Epithelial cell of proximal tubule (primary cell): ENCODE data around the gene RBM34. TPM values are rescaled to one million over a fixed set of nuclear protein-coding genes. Genes with fewer than 3 reads are reported as not detected.

Experiments used
- DNase-seq: peaks from one replicate; pipeline ENCODE4 v3.0.0-alpha.2; 2011; ENCODE audit warnings: low read depth
- H3K4me3 ChIP-seq: 2 replicates; pipeline ENCODE4 v1.5.1; 2011; ENCODE audit warnings: low read depth, mild to moderate bottlenecking, low read length
- CTCF ChIP-seq: conservative IDR thresholded peaks from 2 replicates; pipeline ENCODE4 v1.5.1; 2012; ENCODE audit warnings: low read depth, mild to moderate bottlenecking, low read length
- total RNA-seq: library from RNA; depleted of rRNA; stranded (reverse); fragments of >200 nt; gene quantifications from 2 replicates; pipeline ENCODE4 v1.2.3, GENCODE V29; 2015

Gene RBM34
- total RNA-seq, 1 donor from 2014 or later, result 87.2 TPM

DNA sequence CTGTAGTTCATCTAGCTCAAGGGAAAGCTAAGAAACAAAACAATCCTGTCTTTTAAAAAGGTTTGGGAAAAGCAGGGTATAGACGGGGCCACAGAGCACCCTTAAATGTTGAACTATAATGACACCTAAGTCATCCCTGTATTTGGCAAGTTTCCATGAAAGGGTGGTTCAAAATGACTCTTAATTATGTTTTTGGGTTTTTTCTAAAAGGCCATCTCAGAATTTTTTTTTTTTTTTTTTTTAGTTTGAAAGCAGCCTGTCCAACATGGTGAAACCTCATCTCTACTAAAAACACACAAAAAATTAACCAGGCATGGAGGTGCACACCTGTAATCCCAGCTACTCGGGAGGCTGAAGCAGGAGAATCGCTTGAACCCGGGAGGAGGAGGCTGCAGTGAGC lies 54.6 kb downstream of the RBM34 start:
- H3K4me3 ChIP-seq, result no peak overlapping the region
- DNase-seq, result no peak
- TF ChIP-seq CTCF, result no peak

DNA sequence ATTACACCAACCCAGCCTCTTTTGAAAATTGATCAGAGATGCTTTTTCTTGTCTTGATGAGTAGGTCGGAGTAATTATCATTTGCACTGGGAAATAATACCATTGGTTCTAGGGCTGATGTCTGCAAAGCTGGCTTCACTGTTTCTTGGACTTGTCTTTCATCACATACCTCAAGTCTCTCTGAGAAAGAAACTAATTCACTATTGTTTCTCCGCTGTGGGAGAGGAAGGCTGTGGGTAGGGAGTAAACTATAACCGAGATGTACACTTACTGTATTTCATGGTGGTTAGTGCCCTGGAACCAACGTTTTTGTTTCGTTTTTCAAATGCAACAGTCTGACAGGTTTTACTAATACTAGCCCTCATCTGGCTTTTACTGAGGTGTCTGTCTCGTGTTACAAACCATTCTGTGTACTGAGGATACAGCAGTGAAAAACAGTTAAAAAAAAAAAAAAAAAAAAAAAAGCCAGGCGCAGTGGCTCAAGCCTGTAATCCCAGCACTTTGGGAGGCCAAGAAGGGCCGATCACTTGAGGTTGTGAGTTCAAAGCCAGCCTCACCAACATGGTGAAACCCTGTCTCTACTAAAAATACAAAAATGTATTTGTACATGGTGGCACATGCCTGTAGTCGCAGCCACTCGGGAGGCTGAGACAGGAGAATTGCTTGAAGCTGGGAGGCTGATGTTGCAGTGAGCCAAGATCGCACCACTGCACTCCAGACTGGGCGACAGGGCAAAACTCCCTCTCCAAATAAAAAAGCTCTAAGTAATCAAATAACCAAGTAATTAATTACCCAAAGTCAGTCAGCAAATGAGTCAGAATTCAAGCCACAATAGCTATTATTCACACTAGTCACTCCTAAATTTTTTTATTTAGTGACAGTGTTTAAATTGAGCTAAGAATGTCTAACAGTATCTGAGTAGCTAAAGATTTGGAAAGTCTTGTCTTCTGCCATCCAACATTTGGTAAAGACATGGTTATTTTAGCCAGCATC lies 55.7 kb downstream of the RBM34 start:
- no peak for TF ChIP-seq CTCF
- DNase-seq, result no peak
- no peak overlapping the region for H3K4me3 ChIP-seq

DNA sequence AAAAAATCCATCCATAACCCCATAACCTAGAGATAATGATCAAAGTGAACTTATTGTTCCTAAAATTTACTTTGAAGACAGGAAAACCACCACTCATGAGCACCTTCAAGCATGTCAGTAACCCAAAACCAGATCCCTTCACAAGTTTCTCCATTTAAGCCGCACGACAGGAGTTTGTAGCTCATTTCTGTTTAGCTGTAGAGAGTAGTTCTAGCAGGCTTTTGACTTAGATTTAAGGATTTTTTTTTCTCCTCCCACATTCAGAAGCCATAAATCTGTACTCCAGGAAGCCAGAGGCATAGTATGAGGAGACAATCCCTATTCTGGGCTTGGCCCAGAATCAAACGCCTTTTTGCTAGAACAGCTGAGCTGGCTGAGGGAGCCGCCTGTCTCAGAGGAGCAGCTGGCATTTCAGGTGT lies 58.0 kb downstream of the RBM34 start:
- H3K4me3 ChIP-seq, result no peak overlapping the region
- DNase-seq, result no peak
- TF ChIP-seq CTCF, result no peak

DNA sequence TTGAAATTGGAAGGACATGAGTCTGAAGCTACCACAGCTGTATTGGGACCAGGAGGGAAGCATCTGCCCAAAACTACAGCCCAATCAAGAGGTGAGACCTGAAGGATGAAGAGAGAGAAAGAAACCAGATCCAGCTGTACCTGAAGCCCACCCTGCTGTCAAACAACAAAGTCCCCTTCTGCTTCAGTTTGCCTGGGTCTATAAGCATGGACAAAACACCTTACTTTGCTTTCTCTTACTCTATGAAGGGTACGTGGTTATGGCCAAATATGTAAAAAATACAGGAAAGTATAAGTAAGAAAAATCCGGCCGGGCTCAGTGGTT lies 58.8 kb downstream of the RBM34 start:
- no peak for TF ChIP-seq CTCF
- no peak for DNase-seq
- no peak overlapping the region for H3K4me3 ChIP-seq

- no peak for TF ChIP-seq CTCF
- no peak for DNase-seq
- H3K4me3 ChIP-seq, result no peak overlapping the region
These were observed 59.3 kb downstream of the RBM34 start for GRCh38 chr1:235101558-235102258.

GRCh38 chr1:235100194-235100772 lies 60.8 kb downstream of the RBM34 start:
- H3K4me3 ChIP-seq, result no peak overlapping the region
- DNase-seq, result no peak
- no peak for TF ChIP-seq CTCF
